ENCODE results near the gene SMIM43. TPM values are rescaled to one million over a fixed set of nuclear protein-coding genes. Genes with fewer than 3 reads are reported as not detected.

Gene SMIM43
- total RNA-seq, 1 donor from 2014 or later, result not detected

DNA sequence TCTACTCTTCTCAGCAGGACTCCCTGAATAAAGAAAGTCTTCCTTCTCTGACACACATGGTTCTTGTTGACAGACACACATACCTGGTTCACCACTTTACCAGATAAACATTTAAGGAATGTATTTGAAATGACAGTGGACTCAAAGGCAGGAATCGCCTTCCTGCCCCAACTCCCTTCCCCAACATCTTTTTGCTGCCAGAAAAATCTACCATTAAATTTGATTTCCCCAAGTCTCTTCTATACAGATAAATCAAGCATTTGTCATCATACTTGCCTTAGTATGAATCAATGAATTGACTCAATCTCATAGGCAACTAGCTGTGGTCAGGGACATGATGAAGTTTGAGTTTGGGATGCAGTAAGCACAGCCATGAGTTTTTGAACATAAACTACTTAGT is 44.9 kb downstream of the SMIM43 start:
- Mint-ChIP-seq H3K4me3 (ENCODE audit: unreplicated experiment) (no peak overlapping the region), H3K9me3 (ENCODE audit: low read depth) (peaks cover 8% of the 10 kb centered on the region), H3K27ac (ENCODE audit: unreplicated experiment) (no peak overlapping the region), H3K27me3 (ENCODE audit: low read depth) (no peaks in the 10 kb centered on the region), H3K36me3 (ENCODE audit: low read depth) (peaks cover 1% of the 10 kb centered on the region), H3K4me1 (ENCODE audit: low read depth) (peaks cover 13% of the 10 kb centered on the region)
- TF ChIP-seq, protein P1, sequence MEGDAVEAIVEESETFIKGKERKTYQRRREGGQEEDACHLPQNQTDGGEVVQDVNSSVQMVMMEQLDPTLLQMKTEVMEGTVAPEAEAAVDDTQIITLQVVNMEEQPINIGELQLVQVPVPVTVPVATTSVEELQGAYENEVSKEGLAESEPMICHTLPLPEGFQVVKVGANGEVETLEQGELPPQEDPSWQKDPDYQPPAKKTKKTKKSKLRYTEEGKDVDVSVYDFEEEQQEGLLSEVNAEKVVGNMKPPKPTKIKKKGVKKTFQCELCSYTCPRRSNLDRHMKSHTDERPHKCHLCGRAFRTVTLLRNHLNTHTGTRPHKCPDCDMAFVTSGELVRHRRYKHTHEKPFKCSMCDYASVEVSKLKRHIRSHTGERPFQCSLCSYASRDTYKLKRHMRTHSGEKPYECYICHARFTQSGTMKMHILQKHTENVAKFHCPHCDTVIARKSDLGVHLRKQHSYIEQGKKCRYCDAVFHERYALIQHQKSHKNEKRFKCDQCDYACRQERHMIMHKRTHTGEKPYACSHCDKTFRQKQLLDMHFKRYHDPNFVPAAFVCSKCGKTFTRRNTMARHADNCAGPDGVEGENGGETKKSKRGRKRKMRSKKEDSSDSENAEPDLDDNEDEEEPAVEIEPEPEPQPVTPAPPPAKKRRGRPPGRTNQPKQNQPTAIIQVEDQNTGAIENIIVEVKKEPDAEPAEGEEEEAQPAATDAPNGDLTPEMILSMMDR (IDR thresholded peaks at IDR 0.05), result no peak
- no peak for DNase-seq (ENCODE audit: low spot score)

DNA sequence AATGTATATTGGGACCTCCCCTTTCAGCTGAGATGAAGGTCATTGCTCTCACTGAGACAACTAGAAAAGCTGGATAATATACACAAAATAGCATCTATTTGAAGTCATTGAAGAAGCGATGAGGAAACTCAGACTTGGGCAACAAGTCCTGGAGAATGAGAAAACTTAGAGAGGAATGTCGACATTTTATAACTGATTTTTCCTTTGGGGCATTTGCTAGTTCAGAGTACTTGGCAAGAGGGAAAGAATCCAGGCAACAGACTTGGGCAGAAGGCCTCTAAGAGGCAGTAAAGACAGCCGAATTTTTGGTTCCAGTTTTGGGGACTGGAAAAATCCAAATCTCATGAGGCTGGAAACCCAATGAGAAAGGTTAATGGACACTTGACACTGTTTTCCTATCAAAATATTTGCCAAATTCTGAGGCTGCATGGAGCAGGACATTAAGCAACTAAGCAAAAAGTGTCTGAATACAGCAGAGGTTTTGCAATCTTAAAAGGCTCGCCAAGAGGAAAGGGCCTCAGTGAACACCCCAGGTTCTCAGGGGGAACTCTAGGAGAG is 47.2 kb downstream of the SMIM43 start:
- peaks cover 8% of the 10 kb centered on the region for H3K9me3 Mint-ChIP-seq (ENCODE audit: low read depth)
- no peak for DNase-seq (ENCODE audit: low spot score)
- H3K4me1 Mint-ChIP-seq (ENCODE audit: low read depth), result peaks cover 13% of the 10 kb centered on the region
- H3K36me3 Mint-ChIP-seq (ENCODE audit: low read depth), result peaks cover 1% of the 10 kb centered on the region
- H3K27me3 Mint-ChIP-seq (ENCODE audit: low read depth), result no peaks in the 10 kb centered on the region
- H3K27ac Mint-ChIP-seq (ENCODE audit: unreplicated experiment), result no peak overlapping the region
- TF ChIP-seq, protein P1 (IDR thresholded peaks at IDR 0.05), result no peak
- no peak overlapping the region for H3K4me3 Mint-ChIP-seq (ENCODE audit: unreplicated experiment)

DNA sequence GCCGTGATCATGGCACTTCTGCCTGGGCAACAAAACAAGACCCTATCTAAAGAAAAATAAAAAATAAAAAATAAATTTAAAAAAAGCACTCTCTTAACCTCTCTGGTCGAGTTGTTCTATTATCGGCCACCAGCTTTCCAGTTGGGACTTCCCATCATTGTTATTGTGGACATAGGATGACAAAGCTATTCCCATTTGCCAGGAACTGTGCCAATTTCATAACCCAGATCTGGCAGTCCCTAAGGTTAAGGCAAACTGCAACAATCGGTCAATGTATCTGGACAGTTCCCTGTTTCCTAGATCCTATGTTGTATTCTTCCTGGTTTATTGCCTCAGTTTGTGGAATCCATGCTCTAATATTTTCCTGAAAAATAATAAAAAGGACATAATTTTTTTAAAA is 50.4 kb downstream of the SMIM43 start:
- Mint-ChIP-seq H3K36me3 (ENCODE audit: low read depth) (peaks cover 1% of the 10 kb centered on the region), H3K4me1 (ENCODE audit: low read depth) (peaks cover 37% of the 10 kb centered on the region), H3K9me3 (ENCODE audit: low read depth) (peaks cover 8% of the 10 kb centered on the region), H3K27me3 (ENCODE audit: low read depth) (no peaks in the 10 kb centered on the region), H3K4me3 (ENCODE audit: unreplicated experiment) (no peak overlapping the region), H3K27ac (ENCODE audit: unreplicated experiment) (no peak overlapping the region)
- TF ChIP-seq, protein P1 (IDR thresholded peaks at IDR 0.05), result no peak
- DNase-seq (ENCODE audit: low spot score), result no peak

DNA sequence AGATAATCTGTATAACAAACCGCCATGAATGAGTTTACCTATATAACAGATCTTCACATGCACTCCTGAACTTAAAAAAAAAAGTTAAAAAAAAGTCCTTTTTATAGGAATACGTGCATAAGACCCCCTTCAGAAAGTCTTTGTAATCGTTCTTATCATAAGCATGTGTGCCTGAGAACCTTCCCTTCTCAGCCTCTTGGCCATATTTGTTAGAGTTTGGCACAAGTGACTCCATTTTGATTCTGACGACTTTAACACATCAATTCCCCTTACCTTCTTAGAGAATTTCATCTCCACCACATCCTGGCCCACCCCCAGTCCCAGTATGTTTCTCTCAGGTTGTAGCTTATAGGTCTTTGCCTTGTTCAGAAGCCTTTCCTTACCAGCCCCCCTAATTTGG is 52.2 kb downstream of the SMIM43 start:
- Mint-ChIP-seq H3K4me3 (ENCODE audit: unreplicated experiment) (no peak overlapping the region), H3K4me1 (ENCODE audit: low read depth) (peaks cover 31% of the 10 kb centered on the region), H3K27me3 (ENCODE audit: low read depth) (no peaks in the 10 kb centered on the region), H3K27ac (ENCODE audit: unreplicated experiment) (no peak overlapping the region), H3K36me3 (ENCODE audit: low read depth) (peaks cover 1% of the 10 kb centered on the region), H3K9me3 (ENCODE audit: low read depth) (peaks cover 8% of the 10 kb centered on the region)
- TF ChIP-seq, protein P1 (IDR thresholded peaks at IDR 0.05), result no peak
- no peak for DNase-seq (ENCODE audit: low spot score)

DNA sequence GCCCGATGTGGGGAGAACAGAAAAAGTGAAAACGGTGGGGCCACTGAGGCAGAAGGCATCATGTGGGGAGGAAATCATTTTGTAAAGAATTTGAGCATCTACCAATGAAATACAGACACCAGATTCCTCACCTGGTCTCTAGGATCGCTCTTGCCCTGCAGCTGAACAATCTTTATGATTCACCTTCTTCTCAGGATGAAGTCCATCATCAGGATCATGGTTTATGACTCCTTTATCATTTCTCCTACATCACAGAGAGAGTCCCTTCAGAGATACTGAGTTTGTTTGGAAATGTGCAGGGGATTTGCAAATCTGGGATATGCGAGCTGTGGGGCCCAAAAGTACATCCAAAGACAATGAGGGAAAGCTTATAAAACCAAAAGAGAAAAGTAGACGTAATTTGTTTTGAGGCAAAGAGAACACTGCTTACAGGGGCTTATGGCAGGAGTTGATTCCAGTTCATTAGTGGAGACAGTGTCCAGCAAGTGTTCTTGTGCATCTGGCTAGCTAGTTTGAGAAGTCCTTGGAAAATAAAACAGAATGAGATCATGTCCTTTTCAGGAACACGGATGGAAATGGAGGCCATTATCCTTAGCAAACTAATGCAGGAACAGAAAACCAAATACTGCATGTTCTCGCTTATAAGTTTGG is 52.8 kb downstream of the SMIM43 start:
- Mint-ChIP-seq H3K27ac (ENCODE audit: unreplicated experiment) (peak overlapping the region; percentile 95), H3K4me1 (ENCODE audit: low read depth) (peaks cover 27% of the 10 kb centered on the region), H3K9me3 (ENCODE audit: low read depth) (peaks cover 8% of the 10 kb centered on the region), H3K4me3 (ENCODE audit: unreplicated experiment) (peak overlapping the region; percentile 62), H3K36me3 (ENCODE audit: low read depth) (peaks cover 1% of the 10 kb centered on the region), H3K27me3 (ENCODE audit: low read depth) (no peaks in the 10 kb centered on the region)
- TF ChIP-seq, protein P1 (IDR thresholded peaks at IDR 0.05), result no peak
- no peak for DNase-seq (ENCODE audit: low spot score)

All from chondrocyte (in vitro differentiated cells).